CD8-positive, alpha-beta memory T cell (primary cell): Measurements from ENCODE around the gene SMYD3. TPM values are rescaled to one million over a fixed set of nuclear protein-coding genes. Genes with fewer than 3 reads are reported as not detected.

Source experiments
- CTCF ChIA-PET: fragments of 350-600 bp; sonication (Branson Sonifier 250); formaldehyde crosslinking; loops from one replicate; lab custom pipeline; 2021; ENCODE audit warnings: antibody characterized with exemption; lab: Charles Lee
- POLR2A ChIA-PET: fragments of 350-600 bp; sonication (Branson Sonifier 250); formaldehyde crosslinking; loops from one replicate; lab custom pipeline; 2021; ENCODE audit warnings: antibody characterized with exemption; lab: Charles Lee
- DNase-seq, 5 donors: peaks; one replicate each; pipeline versions ENCODE4 v3.0.0 to v3.0.0-alpha.2; 2020 to 2022; ENCODE audit warnings: mixed read lengths in 1 of 5
- H3K27ac ChIP-seq: one replicate; pipeline ENCODE4 v1.7.0; 2013; ENCODE audit warnings: low read depth, mild to moderate bottlenecking, low read length, moderate library complexity
- H3K27me3 ChIP-seq: 2 replicates; pipeline ENCODE4 v1.7.0; 2013; ENCODE audit warnings: low read length, mild to moderate bottlenecking; ENCODE audit not compliant: insufficient read depth, poor library complexity, severe bottlenecking
- H3K36me3 ChIP-seq: 2 replicates; pipeline ENCODE4 v1.7.0; 2013; ENCODE audit warnings: mild to moderate bottlenecking, low read length, moderate library complexity; ENCODE audit not compliant: insufficient read depth
- H3K4me1 ChIP-seq: 2 replicates; pipeline ENCODE4 v1.7.0; 2013; ENCODE audit warnings: mild to moderate bottlenecking, low read length, moderate library complexity; ENCODE audit not compliant: insufficient read depth
- H3K4me3 ChIP-seq: 2 replicates; pipeline ENCODE4 v1.7.0; 2013; ENCODE audit warnings: mild to moderate bottlenecking, low read length
- H3K9me3 ChIP-seq: 2 replicates; pipeline ENCODE4 v1.7.0; 2013; ENCODE audit warnings: mild to moderate bottlenecking, low read length
- H3K27ac Mint-ChIP-seq, 8 donors: one replicate each; pipeline ENCODE4 v1.8.0; 2020 to 2021; ENCODE audit warnings: mixed read lengths in 8 of 8, mild to moderate bottlenecking in 6 of 8, inconsistent platforms in 3 of 8, moderate library complexity in 3 of 8
- H3K27me3 Mint-ChIP-seq, 2 donors: one replicate each; pipeline ENCODE4 v1.8.0; 2020 to 2021; ENCODE audit warnings: mixed read lengths in 2 of 2, mild to moderate bottlenecking in 1 of 2, moderate library complexity in 1 of 2
- H3K36me3 Mint-ChIP-seq, 3 donors: one replicate each; pipeline ENCODE4 v1.8.0; 2020 to 2021; ENCODE audit warnings: mixed read lengths in 3 of 3, inconsistent platforms in 1 of 3, mild to moderate bottlenecking in 1 of 3
- H3K4me1 Mint-ChIP-seq, 3 donors: one replicate each; pipeline ENCODE4 v1.8.0; 2020 to 2021; ENCODE audit warnings: mixed read lengths in 3 of 3, inconsistent platforms in 1 of 3, mild to moderate bottlenecking in 1 of 3
- H3K4me3 Mint-ChIP-seq, 7 donors: one replicate each; pipeline ENCODE4 v1.8.0; 2020 to 2021; ENCODE audit warnings: mixed read lengths in 7 of 7, mild to moderate bottlenecking in 6 of 7, moderate library complexity in 4 of 7, inconsistent platforms in 2 of 7
- H3K9me3 Mint-ChIP-seq, 5 donors: one replicate each; pipeline ENCODE4 v1.8.0; 2020 to 2022; ENCODE audit warnings: mixed read lengths in 5 of 5, mild to moderate bottlenecking in 3 of 5, moderate library complexity in 2 of 5, inconsistent platforms in 1 of 5
- polyA plus RNA-seq: library from polyadenylated mRNA; unstranded; fragments of 300-500 nt; fragmentation: Illumina TruSeq; gene quantifications from one replicate; pipeline ENCODE4 v1.2.3, GENCODE V29; 2021
- total RNA-seq, 2 experiments: library from RNA; stranded (reverse); gene quantifications; one replicate each; pipeline ENCODE4 v1.2.3, GENCODE V29; 2021

SMYD3 gene
- total and polyA plus RNA-seq, 3 experiments from 2014 or later = 12.4 to 31.7 (median 14.5) TPM

DNA sequence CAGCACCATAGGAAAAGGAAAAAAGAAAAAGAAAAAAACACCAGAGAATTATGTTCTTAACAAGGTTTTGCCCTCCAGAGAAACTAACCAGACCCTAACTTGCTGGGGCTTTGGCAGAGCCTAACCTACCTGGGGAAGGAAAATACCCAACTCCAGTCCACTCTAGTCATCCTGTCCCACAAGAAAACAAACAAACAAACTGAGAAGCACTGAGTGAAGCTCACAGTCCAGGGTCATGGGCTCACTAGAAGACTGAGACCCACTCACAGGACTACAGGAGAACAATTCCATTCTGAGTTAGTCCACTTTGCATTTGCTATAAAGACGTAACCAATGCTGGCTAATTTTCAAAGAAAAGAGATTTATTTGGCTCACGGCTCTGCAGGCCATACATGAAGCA is 543.4 kb downstream of the SMYD3 start:
- Mint-ChIP-seq H3K27ac (peak overlapping the region in 2 of 8 donors; percentile 12 to 83), H3K27me3 (peaks cover 0 to 1% of the 10 kb centered on the region in 2 donors), H3K4me1 (no peaks in the 10 kb centered on the region), H3K4me3 (peak overlapping the region in 1 of 7 donors; percentile 25), H3K9me3 (no peaks in the 10 kb centered on the region), H3K36me3 (peaks cover 0 to 4% (median 0%) of the 10 kb centered on the region in 3 donors)
- ChIA-PET POLR2A (no interaction called here), CTCF (no interaction called here)
- H3K27me3 ChIP-seq = no peaks in the 10 kb centered on the region
- DNase-seq = no peak
- no peaks in the 10 kb centered on the region for H3K4me1 ChIP-seq
- no peaks in the 10 kb centered on the region for H3K36me3 ChIP-seq
- H3K9me3 ChIP-seq = no peaks in the 10 kb centered on the region
- no peak overlapping the region for H3K27ac ChIP-seq
- H3K4me3 ChIP-seq = no peak overlapping the region

DNA sequence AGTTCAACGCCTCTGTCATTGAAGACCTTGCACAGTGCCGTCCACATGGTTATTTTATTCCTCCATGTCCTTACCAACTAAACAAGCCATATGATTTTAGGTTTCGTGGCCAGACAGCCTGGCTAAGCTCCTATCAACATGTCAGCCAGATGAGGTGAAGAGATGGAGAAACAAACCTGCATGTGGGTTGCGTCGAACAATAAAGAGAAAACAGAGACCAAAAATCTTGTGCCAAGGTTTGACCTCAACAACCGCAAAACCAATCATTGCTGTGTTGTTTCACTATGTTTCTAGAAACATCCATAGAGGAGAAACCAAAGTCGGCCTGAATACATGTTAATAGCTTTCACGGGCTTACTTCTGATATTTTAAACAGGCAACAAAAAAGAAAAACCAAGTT is 544.6 kb downstream of the SMYD3 start:
- Mint-ChIP-seq H3K27ac (no peak overlapping the region), H3K4me1 (no peaks in the 10 kb centered on the region), H3K9me3 (no peaks in the 10 kb centered on the region), H3K27me3 (peaks cover 0 to 1% of the 10 kb centered on the region in 2 donors), H3K36me3 (peaks cover 0 to 3% (median 0%) of the 10 kb centered on the region in 3 donors), H3K4me3 (no peak overlapping the region)
- Histone ChIP-seq H3K27me3 (no peaks in the 10 kb centered on the region), H3K9me3 (no peaks in the 10 kb centered on the region), H3K4me3 (no peak overlapping the region), H3K36me3 (no peaks in the 10 kb centered on the region), H3K27ac (no peak overlapping the region), H3K4me1 (peaks cover 2% of the 10 kb centered on the region)
- POLR2A ChIA-PET = no interaction called here
- no peak for DNase-seq
- CTCF ChIA-PET = no interaction called here

DNA sequence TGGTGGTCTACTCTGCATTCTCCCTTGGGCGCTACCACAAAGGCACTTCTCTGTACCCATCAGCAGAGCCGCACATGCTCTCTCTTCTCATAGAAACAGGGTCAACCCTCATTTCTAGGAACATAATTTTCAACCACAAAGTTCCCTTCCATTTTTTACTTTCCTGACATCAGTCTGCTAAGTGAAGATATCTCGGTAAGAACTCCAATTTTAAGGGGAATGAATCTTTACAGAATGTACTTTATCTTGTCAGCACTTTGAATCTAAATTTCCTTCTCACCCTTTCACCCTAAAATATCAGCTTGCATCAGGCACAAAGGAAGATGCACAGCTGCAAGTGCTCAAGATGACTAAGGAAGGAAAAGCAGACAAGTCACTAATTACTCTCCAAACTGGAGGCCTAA is 545.9 kb downstream of the SMYD3 start:
- H3K9me3 Mint-ChIP-seq = no peaks in the 10 kb centered on the region
- Histone ChIP-seq H3K36me3 (no peaks in the 10 kb centered on the region), H3K27ac (no peak overlapping the region), H3K4me1 (peaks cover 15% of the 10 kb centered on the region), H3K9me3 (no peaks in the 10 kb centered on the region), H3K4me3 (no peak overlapping the region), H3K27me3 (no peaks in the 10 kb centered on the region)
- H3K36me3 Mint-ChIP-seq = peaks cover 0 to 3% (median 0%) of the 10 kb centered on the region in 3 donors
- no peaks in the 10 kb centered on the region for H3K4me1 Mint-ChIP-seq
- H3K27me3 Mint-ChIP-seq = peaks cover 0 to 1% of the 10 kb centered on the region in 2 donors
- no peak overlapping the region for H3K4me3 Mint-ChIP-seq
- ChIA-PET CTCF (no interaction called here), POLR2A (no interaction called here)
- H3K27ac Mint-ChIP-seq = peak overlapping the region in 3 of 8 donors; percentile 3 to 45 (median 25)
- DNase-seq = no peak

GRCh38 chr1:245960171-245960570 is 546.9 kb downstream of the SMYD3 start:
- H3K4me1 Mint-ChIP-seq = no peaks in the 10 kb centered on the region
- ChIA-PET POLR2A (no interaction called here), CTCF (no interaction called here)
- Histone ChIP-seq H3K27me3 (no peaks in the 10 kb centered on the region), H3K36me3 (no peaks in the 10 kb centered on the region), H3K27ac (no peak overlapping the region), H3K9me3 (no peaks in the 10 kb centered on the region), H3K4me1 (peaks cover 23% of the 10 kb centered on the region), H3K4me3 (no peak overlapping the region)
- no peak overlapping the region for H3K4me3 Mint-ChIP-seq
- H3K27ac Mint-ChIP-seq = no peak overlapping the region
- no peak for DNase-seq
- H3K9me3 Mint-ChIP-seq = no peaks in the 10 kb centered on the region
- no peaks in the 10 kb centered on the region for H3K36me3 Mint-ChIP-seq
- H3K27me3 Mint-ChIP-seq = no peaks in the 10 kb centered on the region

- no peak overlapping the region for H3K4me3 Mint-ChIP-seq
- Histone ChIP-seq H3K36me3 (no peaks in the 10 kb centered on the region), H3K9me3 (no peaks in the 10 kb centered on the region), H3K27ac (no peak overlapping the region), H3K4me3 (no peak overlapping the region), H3K4me1 (peaks cover 42% of the 10 kb centered on the region), H3K27me3 (no peaks in the 10 kb centered on the region)
- CTCF ChIA-PET = interaction anchor here (1.7 kb wide), 1 partner anchor 28 kb away, joined by 3 read pairs; no protein-coding TSS in a partner anchor
- no peaks in the 10 kb centered on the region for H3K27me3 Mint-ChIP-seq
- H3K27ac Mint-ChIP-seq = no peak overlapping the region
- H3K36me3 Mint-ChIP-seq = no peaks in the 10 kb centered on the region
- H3K4me1 Mint-ChIP-seq = peaks cover 15 to 18% (median 17%) of the 10 kb centered on the region in 3 donors
- POLR2A ChIA-PET = no interaction called here
- DNase-seq = no peak
- H3K9me3 Mint-ChIP-seq = no peaks in the 10 kb centered on the region
These were observed 549.1 kb downstream of the SMYD3 start for GRCh38 chr1:245958016-245958415.

- Histone ChIP-seq H3K36me3 (no peaks in the 10 kb centered on the region), H3K27ac (no peak overlapping the region), H3K9me3 (no peaks in the 10 kb centered on the region), H3K4me1 (peaks cover 48% of the 10 kb centered on the region), H3K4me3 (no peak overlapping the region), H3K27me3 (no peaks in the 10 kb centered on the region)
- no peaks in the 10 kb centered on the region for H3K36me3 Mint-ChIP-seq
- no peak overlapping the region for H3K4me3 Mint-ChIP-seq
- ChIA-PET POLR2A (no interaction called here), CTCF (no interaction called here)
- DNase-seq = no peak
- H3K9me3 Mint-ChIP-seq = no peaks in the 10 kb centered on the region
- no peak overlapping the region for H3K27ac Mint-ChIP-seq
- H3K27me3 Mint-ChIP-seq = no peaks in the 10 kb centered on the region
- peaks cover 19 to 23% (median 23%) of the 10 kb centered on the region in 3 donors for H3K4me1 Mint-ChIP-seq
These were observed 549.7 kb downstream of the SMYD3 start for GRCh38 chr1:245957427-245957826.

DNA sequence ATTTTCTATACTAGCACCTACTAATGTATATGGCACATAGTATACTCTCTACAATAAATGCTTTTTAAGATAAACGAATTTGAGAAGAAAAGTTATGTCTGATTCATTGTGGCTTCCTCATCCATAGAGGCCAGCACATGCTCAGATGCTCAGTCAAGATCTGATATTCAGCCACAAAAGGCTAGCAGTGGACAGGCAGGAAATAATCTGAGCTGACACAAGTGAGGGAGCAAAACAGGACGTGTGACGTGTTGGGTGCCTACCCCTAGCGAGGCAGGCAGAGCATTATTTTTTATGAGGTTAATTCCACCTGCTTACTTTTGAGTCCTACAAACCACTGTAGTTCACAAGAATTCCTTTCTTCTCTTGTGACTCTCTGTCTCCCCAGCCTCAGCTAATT is 550.9 kb downstream of the SMYD3 start:
- H3K36me3 Mint-ChIP-seq = no peaks in the 10 kb centered on the region
- ChIA-PET POLR2A (no interaction called here), CTCF (no interaction called here)
- H3K36me3 ChIP-seq = no peaks in the 10 kb centered on the region
- H3K4me1 ChIP-seq = peaks cover 50% of the 10 kb centered on the region
- no peaks in the 10 kb centered on the region for H3K27me3 ChIP-seq
- H3K4me3 Mint-ChIP-seq = peak overlapping the region in 1 of 7 donors; percentile 77
- H3K27ac ChIP-seq = peak overlapping the region; percentile 13
- no peaks in the 10 kb centered on the region for H3K9me3 ChIP-seq
- H3K27me3 Mint-ChIP-seq = no peaks in the 10 kb centered on the region
- H3K4me1 Mint-ChIP-seq = peaks cover 20 to 29% (median 28%) of the 10 kb centered on the region in 3 donors
- H3K4me3 ChIP-seq = peak overlapping the region; percentile 33
- H3K9me3 Mint-ChIP-seq = no peaks in the 10 kb centered on the region
- peak in 4 of 5 donors; percentile 4 to 61 (median 34) for DNase-seq
- no peak overlapping the region for H3K27ac Mint-ChIP-seq

- Histone ChIP-seq H3K4me1 (peaks cover 50% of the 10 kb centered on the region), H3K36me3 (no peaks in the 10 kb centered on the region), H3K27me3 (no peaks in the 10 kb centered on the region), H3K9me3 (no peaks in the 10 kb centered on the region), H3K4me3 (peak overlapping the region; percentile 54), H3K27ac (peak overlapping the region; percentile 76)
- Mint-ChIP-seq H3K27me3 (no peaks in the 10 kb centered on the region), H3K9me3 (no peaks in the 10 kb centered on the region), H3K36me3 (no peaks in the 10 kb centered on the region), H3K27ac (peak overlapping the region in 4 of 8 donors; percentile 95 to 98 (median 97)), H3K4me1 (peaks cover 20 to 29% (median 28%) of the 10 kb centered on the region in 3 donors), H3K4me3 (peak overlapping the region; percentile 73 to 92 (median 77))
- DNase-seq = peak in 2 of 5 donors; percentile 31 to 40
- CTCF ChIA-PET = interaction anchor here (1.2 kb wide), 1 partner anchor 65 kb away, joined by 3 read pairs; no protein-coding TSS in a partner anchor
- POLR2A ChIA-PET = interaction anchor here (0.9 kb wide), 1 partner anchor 11 kb away, joined by 10 read pairs; no protein-coding TSS in a partner anchor
These were observed 553.0 kb downstream of the SMYD3 start for GRCh38 chr1:245953876-245954660.
